H1 (cell line): ENCODE results near the gene MYPN. TPM values are rescaled to one million over a fixed set of nuclear protein-coding genes. Genes with fewer than 3 reads are reported as not detected.

ENCODE experiments used
- CHD1 ChIP-seq: IDR thresholded peaks from 2 replicates; pipeline ENCODE4 v1.6.1; 2012; ENCODE audit warnings: low read depth, low read length, improper control_type of control experiment
- SIX5 ChIP-seq: IDR thresholded peaks from 2 replicates; pipeline ENCODE4 v1.6.1; 2011; ENCODE audit warnings: mild to moderate bottlenecking, low read depth, low read length
- polyA plus RNA-seq, 7 experiments: library from polyadenylated mRNA; depleted of rRNA in 3 of 7; stranded (reverse) in 5 of 7; unstranded in 2 of 7; fragments of >200 nt in 5 of 7; fragments of 200-250 nt in 2 of 7; gene quantifications; 1 replicate in 5 of 7; 2 replicates in 1 of 7; 4 replicates in 1 of 7; pipeline versions ENCODE4 v1.2.1 to v1.2.3, GENCODE V29; 2011 to 2013; ENCODE audit warnings: missing spikeins in 2 of 7, mixed read lengths in 2 of 7
- total RNA-seq: library from RNA; stranded (reverse); fragmentation: NEBNext Ultra II Directional; extraction: Animal tissue kit (Norgen Biotek cat#: 25700); gene quantifications from 2 replicates; pipeline ENCODE4 v1.2.1, GENCODE V29; 2021
- TF ChIP-seq, protein P1 (sequence below): fragments of 300-600 bp; sonication (generic); IDR thresholded peaks from 2 replicates; pipeline ENCODE4 v1.7.1; 2012; ENCODE audit warnings: low read length, moderate library complexity, mild to moderate bottlenecking, inconsistent platforms; ENCODE audit not compliant: insufficient replicate concordance
- TF ChIP-seq, protein P2 (sequence below): IDR thresholded peaks from 2 replicates; pipeline ENCODE4 v1.6.1; 2011; ENCODE audit warnings: low read depth, mild to moderate bottlenecking, low read length; ENCODE audit not compliant: insufficient read depth

The MYPN gene
- total and polyA plus RNA-seq, 2 of the 8 experiments (the other 6 are each of a cell fraction or from before 2014, with no cell fraction given) = not detected

DNA sequence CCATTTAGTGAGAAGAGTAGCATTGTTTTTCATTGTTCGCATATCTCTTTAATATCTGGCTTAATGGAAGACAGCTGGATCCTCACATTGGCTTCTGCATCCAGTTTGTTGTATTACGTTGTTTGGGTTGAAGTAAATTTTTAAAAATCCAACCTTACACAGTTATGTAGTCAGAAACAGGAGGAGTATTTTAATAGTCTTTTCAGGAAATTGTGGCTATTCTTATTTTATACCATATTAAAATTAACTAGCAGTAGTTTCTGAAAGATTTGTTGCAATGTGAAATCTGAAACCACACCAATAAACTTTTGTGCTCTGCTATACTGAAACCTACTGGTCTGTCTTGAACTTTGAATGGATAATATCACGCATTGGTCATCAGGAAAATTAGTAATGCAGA is 27.9 kb downstream of the MYPN start (continued):
- TF ChIP-seq, protein P1, sequence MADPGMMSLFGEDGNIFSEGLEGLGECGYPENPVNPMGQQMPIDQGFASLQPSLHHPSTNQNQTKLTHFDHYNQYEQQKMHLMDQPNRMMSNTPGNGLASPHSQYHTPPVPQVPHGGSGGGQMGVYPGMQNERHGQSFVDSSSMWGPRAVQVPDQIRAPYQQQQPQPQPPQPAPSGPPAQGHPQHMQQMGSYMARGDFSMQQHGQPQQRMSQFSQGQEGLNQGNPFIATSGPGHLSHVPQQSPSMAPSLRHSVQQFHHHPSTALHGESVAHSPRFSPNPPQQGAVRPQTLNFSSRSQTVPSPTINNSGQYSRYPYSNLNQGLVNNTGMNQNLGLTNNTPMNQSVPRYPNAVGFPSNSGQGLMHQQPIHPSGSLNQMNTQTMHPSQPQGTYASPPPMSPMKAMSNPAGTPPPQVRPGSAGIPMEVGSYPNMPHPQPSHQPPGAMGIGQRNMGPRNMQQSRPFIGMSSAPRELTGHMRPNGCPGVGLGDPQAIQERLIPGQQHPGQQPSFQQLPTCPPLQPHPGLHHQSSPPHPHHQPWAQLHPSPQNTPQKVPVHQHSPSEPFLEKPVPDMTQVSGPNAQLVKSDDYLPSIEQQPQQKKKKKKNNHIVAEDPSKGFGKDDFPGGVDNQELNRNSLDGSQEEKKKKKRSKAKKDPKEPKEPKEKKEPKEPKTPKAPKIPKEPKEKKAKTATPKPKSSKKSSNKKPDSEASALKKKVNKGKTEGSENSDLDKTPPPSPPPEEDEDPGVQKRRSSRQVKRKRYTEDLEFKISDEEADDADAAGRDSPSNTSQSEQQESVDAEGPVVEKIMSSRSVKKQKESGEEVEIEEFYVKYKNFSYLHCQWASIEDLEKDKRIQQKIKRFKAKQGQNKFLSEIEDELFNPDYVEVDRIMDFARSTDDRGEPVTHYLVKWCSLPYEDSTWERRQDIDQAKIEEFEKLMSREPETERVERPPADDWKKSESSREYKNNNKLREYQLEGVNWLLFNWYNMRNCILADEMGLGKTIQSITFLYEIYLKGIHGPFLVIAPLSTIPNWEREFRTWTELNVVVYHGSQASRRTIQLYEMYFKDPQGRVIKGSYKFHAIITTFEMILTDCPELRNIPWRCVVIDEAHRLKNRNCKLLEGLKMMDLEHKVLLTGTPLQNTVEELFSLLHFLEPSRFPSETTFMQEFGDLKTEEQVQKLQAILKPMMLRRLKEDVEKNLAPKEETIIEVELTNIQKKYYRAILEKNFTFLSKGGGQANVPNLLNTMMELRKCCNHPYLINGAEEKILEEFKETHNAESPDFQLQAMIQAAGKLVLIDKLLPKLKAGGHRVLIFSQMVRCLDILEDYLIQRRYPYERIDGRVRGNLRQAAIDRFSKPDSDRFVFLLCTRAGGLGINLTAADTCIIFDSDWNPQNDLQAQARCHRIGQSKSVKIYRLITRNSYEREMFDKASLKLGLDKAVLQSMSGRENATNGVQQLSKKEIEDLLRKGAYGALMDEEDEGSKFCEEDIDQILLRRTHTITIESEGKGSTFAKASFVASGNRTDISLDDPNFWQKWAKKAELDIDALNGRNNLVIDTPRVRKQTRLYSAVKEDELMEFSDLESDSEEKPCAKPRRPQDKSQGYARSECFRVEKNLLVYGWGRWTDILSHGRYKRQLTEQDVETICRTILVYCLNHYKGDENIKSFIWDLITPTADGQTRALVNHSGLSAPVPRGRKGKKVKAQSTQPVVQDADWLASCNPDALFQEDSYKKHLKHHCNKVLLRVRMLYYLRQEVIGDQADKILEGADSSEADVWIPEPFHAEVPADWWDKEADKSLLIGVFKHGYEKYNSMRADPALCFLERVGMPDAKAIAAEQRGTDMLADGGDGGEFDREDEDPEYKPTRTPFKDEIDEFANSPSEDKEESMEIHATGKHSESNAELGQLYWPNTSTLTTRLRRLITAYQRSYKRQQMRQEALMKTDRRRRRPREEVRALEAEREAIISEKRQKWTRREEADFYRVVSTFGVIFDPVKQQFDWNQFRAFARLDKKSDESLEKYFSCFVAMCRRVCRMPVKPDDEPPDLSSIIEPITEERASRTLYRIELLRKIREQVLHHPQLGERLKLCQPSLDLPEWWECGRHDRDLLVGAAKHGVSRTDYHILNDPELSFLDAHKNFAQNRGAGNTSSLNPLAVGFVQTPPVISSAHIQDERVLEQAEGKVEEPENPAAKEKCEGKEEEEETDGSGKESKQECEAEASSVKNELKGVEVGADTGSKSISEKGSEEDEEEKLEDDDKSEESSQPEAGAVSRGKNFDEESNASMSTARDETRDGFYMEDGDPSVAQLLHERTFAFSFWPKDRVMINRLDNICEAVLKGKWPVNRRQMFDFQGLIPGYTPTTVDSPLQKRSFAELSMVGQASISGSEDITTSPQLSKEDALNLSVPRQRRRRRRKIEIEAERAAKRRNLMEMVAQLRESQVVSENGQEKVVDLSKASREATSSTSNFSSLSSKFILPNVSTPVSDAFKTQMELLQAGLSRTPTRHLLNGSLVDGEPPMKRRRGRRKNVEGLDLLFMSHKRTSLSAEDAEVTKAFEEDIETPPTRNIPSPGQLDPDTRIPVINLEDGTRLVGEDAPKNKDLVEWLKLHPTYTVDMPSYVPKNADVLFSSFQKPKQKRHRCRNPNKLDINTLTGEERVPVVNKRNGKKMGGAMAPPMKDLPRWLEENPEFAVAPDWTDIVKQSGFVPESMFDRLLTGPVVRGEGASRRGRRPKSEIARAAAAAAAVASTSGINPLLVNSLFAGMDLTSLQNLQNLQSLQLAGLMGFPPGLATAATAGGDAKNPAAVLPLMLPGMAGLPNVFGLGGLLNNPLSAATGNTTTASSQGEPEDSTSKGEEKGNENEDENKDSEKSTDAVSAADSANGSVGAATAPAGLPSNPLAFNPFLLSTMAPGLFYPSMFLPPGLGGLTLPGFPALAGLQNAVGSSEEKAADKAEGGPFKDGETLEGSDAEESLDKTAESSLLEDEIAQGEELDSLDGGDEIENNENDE = no peak
- TF ChIP-seq, protein P2, sequence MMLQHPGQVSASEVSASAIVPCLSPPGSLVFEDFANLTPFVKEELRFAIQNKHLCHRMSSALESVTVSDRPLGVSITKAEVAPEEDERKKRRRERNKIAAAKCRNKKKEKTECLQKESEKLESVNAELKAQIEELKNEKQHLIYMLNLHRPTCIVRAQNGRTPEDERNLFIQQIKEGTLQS = no peak
- TF ChIP-seq SIX5 (no peak), CHD1 (no peak)
